ENCODE results near the gene SKIDA1.

GRCh38 chr10:21492421-21492820 is 33.1 kb downstream of the SKIDA1 start:
- TF ChIP-seq CTCF (IDR thresholded peaks at IDR 0.05; ENCODE audit: low read depth, low read length, poor library complexity, severe bottlenecking) (no peak), EZH2phosphoT487 (IDR thresholded peaks at IDR 0.05; ENCODE audit: borderline replicate concordance, low read length) (no peak)
